Measurements from ENCODE around the gene USP17L15.
"Not testable (repeated sequence)": the region's sequence is repeated elsewhere in the genome, so short reads cannot be mapped to it uniquely, and the experiment has no call there.

Gene USP17L15

GRCh38 chr4:9234085-9234484, at the start of gene USP17L15:
USP17L15 (plus strand) TSS chr4:9234385; CDS start chr4:9234385, 0 bp downstream.
- DNase-seq (ENCODE audit: low read depth in 2 of 2) = not testable (repeated sequence)

GRCh38 chr4:9210357-9210756, 23.8 kb upstream of the USP17L15 start, which contains the start of gene USP17L10:
USP17L10 (plus strand) TSS chr4:9210657; CDS start chr4:9210657, 0 bp downstream.
- not testable (repeated sequence) for DNase-seq (ENCODE audit: low read depth in 2 of 2)

GRCh38 chr4:9214701-9215100, 19.5 kb upstream of the USP17L15 start:
- not testable (repeated sequence) for DNase-seq (ENCODE audit: low read depth in 2 of 2)

- not testable (repeated sequence) for DNase-seq (ENCODE audit: low read depth in 2 of 2)
Observed at GRCh38 chr4:9215105-9215504, 19.1 kb upstream of the USP17L15 start, which contains the start of gene USP17L11. USP17L11 (plus strand) TSS chr4:9215405; CDS start chr4:9215405, 0 bp downstream.

GRCh38 chr4:9219852-9220251, 14.3 kb upstream of the USP17L15 start, which contains the start of gene USP17L12:
USP17L12 (plus strand) TSS chr4:9220152; CDS start chr4:9220152, 0 bp downstream.
- not testable (repeated sequence) for DNase-seq (ENCODE audit: low read depth in 2 of 2)

- DNase-seq (ENCODE audit: low read depth in 2 of 2) = not testable (repeated sequence)
Observed at GRCh38 chr4:9224596-9224995, 9.6 kb upstream of the USP17L15 start, which contains the start of gene USP17L13. USP17L13 (plus strand) TSS chr4:9224896; CDS start chr4:9224896, 0 bp downstream.

GRCh38 chr4:9230249-9230648, 3.9 kb upstream of the USP17L15 start:
- not testable (repeated sequence) for DNase-seq (ENCODE audit: low read depth in 2 of 2)

- DNase-seq (ENCODE audit: low read depth in 2 of 2) = not testable (repeated sequence)
Observed at GRCh38 chr4:9238461-9238860, 4.3 kb downstream of the USP17L15 start.

- DNase-seq (ENCODE audit: low read depth in 2 of 2) = not testable (repeated sequence)
Observed at GRCh38 chr4:9243579-9243978, 9.4 kb downstream of the USP17L15 start, which contains the start of gene USP17L17. USP17L17 (plus strand) TSS chr4:9243879; CDS start chr4:9243879, 0 bp downstream.

GRCh38 chr4:9247953-9248680, 13.9 kb downstream of the USP17L15 start, which contains the start of gene USP17L18:
USP17L18 (plus strand) TSS chr4:9248630; CDS start chr4:9248630, 0 bp downstream.
- DNase-seq (ENCODE audit: low read depth in 2 of 2) = not testable (repeated sequence)

GRCh38 chr4:9253078-9253477, 18.9 kb downstream of the USP17L15 start, which contains the start of gene USP17L19:
USP17L19 (plus strand) TSS chr4:9253378; CDS start chr4:9253378, 0 bp downstream.
- DNase-seq (ENCODE audit: low read depth in 2 of 2) = not testable (repeated sequence)

GRCh38 chr4:9257824-9258223, 23.6 kb downstream of the USP17L15 start, which contains the start of gene USP17L20:
USP17L20 (plus strand) TSS chr4:9258124; CDS start chr4:9258124, 0 bp downstream.
- DNase-seq (ENCODE audit: low read depth in 2 of 2) = not testable (repeated sequence)

GRCh38 chr4:9262572-9262971, 28.4 kb downstream of the USP17L15 start, which contains the start of gene USP17L21:
USP17L21 (plus strand) TSS chr4:9262872; CDS start chr4:9262872, 0 bp downstream.
- not testable (repeated sequence) for DNase-seq (ENCODE audit: low read depth in 2 of 2)

GRCh38 chr4:9267319-9267718, 33.1 kb downstream of the USP17L15 start, which contains the start of gene USP17L22:
USP17L22 (plus strand) TSS chr4:9267619; CDS start chr4:9267619, 0 bp downstream.
- not testable (repeated sequence) for DNase-seq (ENCODE audit: low read depth in 2 of 2)

- not testable (repeated sequence) for DNase-seq (ENCODE audit: low read depth in 2 of 2)
Observed at GRCh38 chr4:9271719-9272118, 37.5 kb downstream of the USP17L15 start.
